ENCODE results near the gene CAPN5. TPM values are rescaled to one million over a fixed set of nuclear protein-coding genes. Genes with fewer than 3 reads are reported as not detected.

CAPN5 gene
- polyA plus RNA-seq, 2 of the 4 experiments (the other 2 are of a cell fraction) = 9.4 to 12.9 TPM

DNA sequence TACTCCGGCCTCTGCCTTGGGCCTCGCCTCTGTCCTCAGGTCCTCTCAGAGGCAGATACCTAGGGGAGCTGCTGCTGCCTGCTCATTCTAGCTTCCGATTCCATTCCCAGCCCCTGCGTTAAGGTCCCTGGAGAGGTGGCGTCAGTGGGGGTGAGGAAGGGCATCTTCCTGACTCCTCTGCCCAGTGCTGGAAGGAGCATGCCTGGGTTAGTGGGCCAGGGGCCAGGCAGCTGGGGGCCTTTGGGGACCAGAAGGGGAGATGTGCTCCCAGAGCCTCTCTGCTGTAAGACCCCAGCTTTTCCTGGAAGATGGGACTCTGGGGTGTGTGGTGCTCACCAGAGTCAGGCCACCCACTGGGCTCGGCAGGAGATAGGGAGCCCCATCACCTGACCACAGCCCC is 57.7 kb downstream of the CAPN5 start:
- POLR2A ChIA-PET = no interaction called here
- H3K9me3 ChIP-seq = no peaks in the 10 kb centered on the region
- ATAC-seq = no peak
- no peak overlapping the region for H3K27ac ChIP-seq
- no peak for FAIRE-seq
- WGBS (ENCODE audit: missing lambda C conversion rate) = 96% methylated on average over 6 of the region's 6 CpGs
- TF ChIP-seq FOSL2 (IDR thresholded peaks at IDR 0.05) (no peak), FOSL2 (CRISPR knock-in tag; IDR thresholded peaks at IDR 0.05) (no peak), SREBF2 (IDR thresholded peaks at IDR 0.05) (no peak), NPAS2 (CRISPR knock-in tag; IDR thresholded peaks at IDR 0.05; ENCODE audit: borderline replicate concordance) (no peak)
- H3K4me1 ChIP-seq = no peaks in the 10 kb centered on the region
- no peak overlapping the region for H3K4me2 ChIP-seq
- no peak for DNase-seq (ENCODE audit: low read depth in 1 of 2, low spot score in 1 of 2)
- CTCF ChIA-PET = interaction anchor here (3.4 to 8.3 kb wide), 3 partner anchors 11 to 63 kb away, joined by 25 to 161 read pairs (median 28); no protein-coding TSS in a partner anchor
- H3K4me3 ChIP-seq = no peak overlapping the region

GRCh38 chr11:77125191-77125590 is 58.4 kb downstream of the CAPN5 start:
- TF ChIP-seq POLR2AphosphoS2 (conservative IDR thresholded peaks at IDR 0.05; ENCODE audit: low read length) (no peak), MYC (IDR thresholded peaks at IDR 0.05; ENCODE audit: borderline replicate concordance, low read length) (no peak), JUNB (IDR thresholded peaks at IDR 0.05) (no peak), BHLHE40 (IDR thresholded peaks at IDR 0.05; ENCODE audit: low read depth, low read length) (no peak), HES2 (IDR thresholded peaks at IDR 0.05) (no peak), HOXB5 (CRISPR knock-in tag; IDR thresholded peaks at IDR 0.05) (no peak), RAD21 (conservative IDR thresholded peaks at IDR 0.05 in 1 of 2, IDR thresholded peaks at IDR 0.05 in 1 of 2) (no peak)
- TF ChIP-seq, protein P1, sequence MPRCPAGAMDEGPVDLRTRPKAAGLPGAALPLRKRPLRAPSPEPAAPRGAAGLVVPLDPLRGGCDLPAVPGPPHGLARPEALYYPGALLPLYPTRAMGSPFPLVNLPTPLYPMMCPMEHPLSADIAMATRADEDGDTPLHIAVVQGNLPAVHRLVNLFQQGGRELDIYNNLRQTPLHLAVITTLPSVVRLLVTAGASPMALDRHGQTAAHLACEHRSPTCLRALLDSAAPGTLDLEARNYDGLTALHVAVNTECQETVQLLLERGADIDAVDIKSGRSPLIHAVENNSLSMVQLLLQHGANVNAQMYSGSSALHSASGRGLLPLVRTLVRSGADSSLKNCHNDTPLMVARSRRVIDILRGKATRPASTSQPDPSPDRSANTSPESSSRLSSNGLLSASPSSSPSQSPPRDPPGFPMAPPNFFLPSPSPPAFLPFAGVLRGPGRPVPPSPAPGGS (IDR thresholded peaks at IDR 0.05) = no peak
- TF ChIP-seq, protein P2, sequence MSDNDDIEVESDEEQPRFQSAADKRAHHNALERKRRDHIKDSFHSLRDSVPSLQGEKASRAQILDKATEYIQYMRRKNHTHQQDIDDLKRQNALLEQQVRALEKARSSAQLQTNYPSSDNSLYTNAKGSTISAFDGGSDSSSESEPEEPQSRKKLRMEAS (IDR thresholded peaks at IDR 0.05) = no peak
- TF ChIP-seq, protein P3, sequence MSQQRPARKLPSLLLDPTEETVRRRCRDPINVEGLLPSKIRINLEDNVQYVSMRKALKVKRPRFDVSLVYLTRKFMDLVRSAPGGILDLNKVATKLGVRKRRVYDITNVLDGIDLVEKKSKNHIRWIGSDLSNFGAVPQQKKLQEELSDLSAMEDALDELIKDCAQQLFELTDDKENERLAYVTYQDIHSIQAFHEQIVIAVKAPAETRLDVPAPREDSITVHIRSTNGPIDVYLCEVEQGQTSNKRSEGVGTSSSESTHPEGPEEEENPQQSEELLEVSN (IDR thresholded peaks at IDR 0.05; ENCODE audit: borderline replicate concordance, low read depth) = no peak
- Histone ChIP-seq H3K4me3 (no peak overlapping the region), H3K4me2 (no peak overlapping the region), H3K27ac (no peak overlapping the region), H3K9me3 (no peaks in the 10 kb centered on the region), H3K4me1 (no peaks in the 10 kb centered on the region)
- DNase-seq (ENCODE audit: low read depth in 1 of 2, low spot score in 1 of 2) (no peak), FAIRE-seq (no peak), ATAC-seq (no peak)
- 68% methylated on average over 6 of the region's 6 CpGs for WGBS (ENCODE audit: missing lambda C conversion rate)
- ChIA-PET POLR2A (no interaction called here), CTCF (interaction anchor here (4.8 to 8.3 kb wide), 2 partner anchors 35 to 62 kb away, joined by 25 to 161 read pairs; no protein-coding TSS in a partner anchor)

- H3K4me1 ChIP-seq = no peaks in the 10 kb centered on the region
- no peak for ATAC-seq
- H3K9me3 ChIP-seq = no peaks in the 10 kb centered on the region
- H3K4me2 ChIP-seq = no peak overlapping the region
- POLR2A ChIA-PET = no interaction called here
- no peak for FAIRE-seq
- WGBS (ENCODE audit: missing lambda C conversion rate) = 51% methylated on average over 2 of the region's 4 CpGs
- no peak overlapping the region for H3K4me3 ChIP-seq
- no peak for DNase-seq (ENCODE audit: low read depth in 1 of 2, low spot score in 1 of 2)
- H3K27ac ChIP-seq = no peak overlapping the region
- CTCF ChIA-PET = interaction anchor here (2.7 to 8.3 kb wide), 6 partner anchors 9 to 423 kb away, joined by 25 to 161 read pairs (median 44); no protein-coding TSS in a partner anchor
- no peak for TF ChIP-seq EHF (CRISPR knock-in tag; IDR thresholded peaks at IDR 0.05)
- no peak for TF ChIP-seq RARB (CRISPR knock-in tag; IDR thresholded peaks at IDR 0.05)
- no peak for TF ChIP-seq ESRRA (IDR thresholded peaks at IDR 0.05; ENCODE audit: borderline replicate concordance, low read length)
- TF ChIP-seq CBX8 (IDR thresholded peaks at IDR 0.05) = no peak
- TF ChIP-seq, protein P4, sequence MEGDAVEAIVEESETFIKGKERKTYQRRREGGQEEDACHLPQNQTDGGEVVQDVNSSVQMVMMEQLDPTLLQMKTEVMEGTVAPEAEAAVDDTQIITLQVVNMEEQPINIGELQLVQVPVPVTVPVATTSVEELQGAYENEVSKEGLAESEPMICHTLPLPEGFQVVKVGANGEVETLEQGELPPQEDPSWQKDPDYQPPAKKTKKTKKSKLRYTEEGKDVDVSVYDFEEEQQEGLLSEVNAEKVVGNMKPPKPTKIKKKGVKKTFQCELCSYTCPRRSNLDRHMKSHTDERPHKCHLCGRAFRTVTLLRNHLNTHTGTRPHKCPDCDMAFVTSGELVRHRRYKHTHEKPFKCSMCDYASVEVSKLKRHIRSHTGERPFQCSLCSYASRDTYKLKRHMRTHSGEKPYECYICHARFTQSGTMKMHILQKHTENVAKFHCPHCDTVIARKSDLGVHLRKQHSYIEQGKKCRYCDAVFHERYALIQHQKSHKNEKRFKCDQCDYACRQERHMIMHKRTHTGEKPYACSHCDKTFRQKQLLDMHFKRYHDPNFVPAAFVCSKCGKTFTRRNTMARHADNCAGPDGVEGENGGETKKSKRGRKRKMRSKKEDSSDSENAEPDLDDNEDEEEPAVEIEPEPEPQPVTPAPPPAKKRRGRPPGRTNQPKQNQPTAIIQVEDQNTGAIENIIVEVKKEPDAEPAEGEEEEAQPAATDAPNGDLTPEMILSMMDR (IDR thresholded peaks at IDR 0.05) = no peak
- TF ChIP-seq, protein P1 (IDR thresholded peaks at IDR 0.05) = no peak
- TF ChIP-seq JUN (IDR thresholded peaks at IDR 0.05) = no peak
- TF ChIP-seq, protein P2 (IDR thresholded peaks at IDR 0.05) = no peak
- no peak for TF ChIP-seq HMGXB4 (CRISPR knock-in tag; IDR thresholded peaks at IDR 0.05; ENCODE audit: borderline replicate concordance)
- TF ChIP-seq EHMT2 (IDR thresholded peaks at IDR 0.05; ENCODE audit: low read depth) = no peak
- TF ChIP-seq, protein P3 (IDR thresholded peaks at IDR 0.05; ENCODE audit: borderline replicate concordance, low read depth) = no peak
- no peak for TF ChIP-seq MAFK (IDR thresholded peaks at IDR 0.05; ENCODE audit: partially characterized antibody)
- TF ChIP-seq, protein P5, sequence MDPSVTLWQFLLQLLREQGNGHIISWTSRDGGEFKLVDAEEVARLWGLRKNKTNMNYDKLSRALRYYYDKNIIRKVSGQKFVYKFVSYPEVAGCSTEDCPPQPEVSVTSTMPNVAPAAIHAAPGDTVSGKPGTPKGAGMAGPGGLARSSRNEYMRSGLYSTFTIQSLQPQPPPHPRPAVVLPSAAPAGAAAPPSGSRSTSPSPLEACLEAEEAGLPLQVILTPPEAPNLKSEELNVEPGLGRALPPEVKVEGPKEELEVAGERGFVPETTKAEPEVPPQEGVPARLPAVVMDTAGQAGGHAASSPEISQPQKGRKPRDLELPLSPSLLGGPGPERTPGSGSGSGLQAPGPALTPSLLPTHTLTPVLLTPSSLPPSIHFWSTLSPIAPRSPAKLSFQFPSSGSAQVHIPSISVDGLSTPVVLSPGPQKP (IDR thresholded peaks at IDR 0.05; ENCODE audit: low read depth, low read length) = no peak
Measured at GRCh38 chr11:77125695-77126094, 58.9 kb downstream of the CAPN5 start.
